ENCODE data around the gene NEAT1. TPM values are rescaled to one million over a fixed set of nuclear protein-coding genes. Genes with fewer than 3 reads are reported as not detected.

NEAT1 gene
- total and polyA plus RNA-seq, 2 experiments from 2014 or later, result 5.3 to 7.2 TPM

DNA sequence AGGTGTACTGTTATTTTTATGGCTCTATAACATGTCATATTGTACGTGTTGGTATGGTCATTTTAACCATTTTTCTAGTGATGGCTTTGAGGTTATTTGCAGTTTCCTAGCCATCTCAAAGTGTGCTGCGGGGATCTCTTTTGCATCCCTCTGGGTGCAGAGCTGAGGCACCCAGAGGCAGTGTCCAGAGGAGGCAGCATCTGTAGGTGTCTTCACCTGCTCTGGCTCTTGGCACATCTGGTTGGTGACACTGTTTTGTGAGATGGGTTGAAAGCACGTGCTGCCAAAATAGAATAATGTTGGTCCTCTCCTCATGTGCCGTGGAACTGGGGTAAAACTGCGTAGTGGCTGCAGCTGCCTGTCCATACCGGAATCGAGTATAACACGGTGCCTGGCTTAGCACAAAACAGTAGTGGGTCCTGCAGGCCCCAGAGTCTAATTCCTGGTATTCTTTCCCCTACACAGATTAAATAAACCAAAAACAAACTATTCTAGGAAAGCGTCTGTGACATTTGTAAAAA lies 12.9 kb downstream of the NEAT1 start:
- Histone ChIP-seq H4K20me1 (replicated peaks; ENCODE audit: insufficient read depth) (no peaks in the 10 kb centered on the region; the same call in 1 of the 2 replicates), H3K36me3 (ENCODE audit: insufficient read depth) (no peaks in the 10 kb centered on the region), H3K27me3 (ENCODE audit: insufficient read depth) (no peaks in the 10 kb centered on the region), H3K79me2 (replicated peaks; ENCODE audit: insufficient read depth) (no peaks in the 10 kb centered on the region), H3K4me1 (ENCODE audit: insufficient read depth) (no peaks in the 10 kb centered on the region), H3K4me3 (no peak overlapping the region), H2AFZ (no peak overlapping the region), H3K27ac (ENCODE audit: low read depth) (no peak overlapping the region), H3K9me2 (ENCODE audit: insufficient read depth) (no peaks in the 10 kb centered on the region), H3K4me2 (no peak overlapping the region), H3F3A (replicated peaks; ENCODE audit: low read depth) (no peaks in the 10 kb centered on the region)
- DNase-seq (ENCODE audit: low spot score) (no peak), ATAC-seq (no peak)
- Mint-ChIP-seq H3K4me1 (peaks cover under 1% of the 10 kb centered on the region; the same call in 1 of the 3 replicates), H3K27me3 (ENCODE audit: insufficient read depth, low read depth, poor library complexity) (peaks cover 4% of the 10 kb centered on the region), H3K9me3 (no peaks in the 10 kb centered on the region), H3K27ac (no peak overlapping the region), H3K4me3 (no peak overlapping the region), H3K36me3 (ENCODE audit: low read depth) (no peaks in the 10 kb centered on the region)
- TF ChIP-seq EZH2phosphoT487 (IDR thresholded peaks at IDR 0.05; ENCODE audit: unreplicated experiment) (no peak), POLR2AphosphoS5 (IDR thresholded peaks at IDR 0.05; ENCODE audit: low read depth) (no peak)
- TF ChIP-seq, protein P1, sequence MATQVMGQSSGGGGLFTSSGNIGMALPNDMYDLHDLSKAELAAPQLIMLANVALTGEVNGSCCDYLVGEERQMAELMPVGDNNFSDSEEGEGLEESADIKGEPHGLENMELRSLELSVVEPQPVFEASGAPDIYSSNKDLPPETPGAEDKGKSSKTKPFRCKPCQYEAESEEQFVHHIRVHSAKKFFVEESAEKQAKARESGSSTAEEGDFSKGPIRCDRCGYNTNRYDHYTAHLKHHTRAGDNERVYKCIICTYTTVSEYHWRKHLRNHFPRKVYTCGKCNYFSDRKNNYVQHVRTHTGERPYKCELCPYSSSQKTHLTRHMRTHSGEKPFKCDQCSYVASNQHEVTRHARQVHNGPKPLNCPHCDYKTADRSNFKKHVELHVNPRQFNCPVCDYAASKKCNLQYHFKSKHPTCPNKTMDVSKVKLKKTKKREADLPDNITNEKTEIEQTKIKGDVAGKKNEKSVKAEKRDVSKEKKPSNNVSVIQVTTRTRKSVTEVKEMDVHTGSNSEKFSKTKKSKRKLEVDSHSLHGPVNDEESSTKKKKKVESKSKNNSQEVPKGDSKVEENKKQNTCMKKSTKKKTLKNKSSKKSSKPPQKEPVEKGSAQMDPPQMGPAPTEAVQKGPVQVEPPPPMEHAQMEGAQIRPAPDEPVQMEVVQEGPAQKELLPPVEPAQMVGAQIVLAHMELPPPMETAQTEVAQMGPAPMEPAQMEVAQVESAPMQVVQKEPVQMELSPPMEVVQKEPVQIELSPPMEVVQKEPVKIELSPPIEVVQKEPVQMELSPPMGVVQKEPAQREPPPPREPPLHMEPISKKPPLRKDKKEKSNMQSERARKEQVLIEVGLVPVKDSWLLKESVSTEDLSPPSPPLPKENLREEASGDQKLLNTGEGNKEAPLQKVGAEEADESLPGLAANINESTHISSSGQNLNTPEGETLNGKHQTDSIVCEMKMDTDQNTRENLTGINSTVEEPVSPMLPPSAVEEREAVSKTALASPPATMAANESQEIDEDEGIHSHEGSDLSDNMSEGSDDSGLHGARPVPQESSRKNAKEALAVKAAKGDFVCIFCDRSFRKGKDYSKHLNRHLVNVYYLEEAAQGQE (IDR thresholded peaks at IDR 0.05; ENCODE audit: unreplicated experiment), result no peak

DNA sequence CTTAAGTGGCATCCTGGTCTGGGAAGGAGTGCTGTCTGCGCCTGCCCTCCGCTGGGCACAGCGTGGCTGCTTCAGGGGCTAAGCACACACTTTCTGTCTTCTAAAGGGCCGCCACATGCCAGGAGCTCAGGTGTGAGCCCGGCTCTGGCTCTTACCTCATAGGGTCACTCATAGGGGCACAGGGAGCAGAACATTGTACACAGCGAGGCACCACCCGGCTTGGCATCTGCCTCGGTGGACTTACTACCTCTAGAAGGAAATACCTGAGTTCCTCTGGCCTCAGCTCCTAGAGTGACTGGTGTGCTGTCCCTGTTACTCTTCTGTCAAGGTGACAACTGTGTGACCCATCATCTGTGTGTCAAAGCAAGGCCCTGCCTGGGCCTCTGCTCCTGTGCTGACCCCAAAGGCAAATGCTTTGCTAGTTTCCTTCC lies 13.4 kb downstream of the NEAT1 start:
- Histone ChIP-seq H4K20me1 (replicated peaks; ENCODE audit: insufficient read depth) (no peaks in the 10 kb centered on the region; the same call in 1 of the 2 replicates), H3K27me3 (ENCODE audit: insufficient read depth) (no peaks in the 10 kb centered on the region), H3F3A (replicated peaks; ENCODE audit: low read depth) (no peaks in the 10 kb centered on the region), H3K4me2 (no peak overlapping the region), H3K79me2 (replicated peaks; ENCODE audit: insufficient read depth) (no peaks in the 10 kb centered on the region), H3K9me2 (ENCODE audit: insufficient read depth) (no peaks in the 10 kb centered on the region), H2AFZ (no peak overlapping the region), H3K36me3 (ENCODE audit: insufficient read depth) (no peaks in the 10 kb centered on the region), H3K4me3 (no peak overlapping the region), H3K4me1 (ENCODE audit: insufficient read depth) (no peaks in the 10 kb centered on the region), H3K27ac (ENCODE audit: low read depth) (no peak overlapping the region)
- H3K36me3 Mint-ChIP-seq (ENCODE audit: low read depth), result no peaks in the 10 kb centered on the region
- no peaks in the 10 kb centered on the region for H3K9me3 Mint-ChIP-seq
- no peak overlapping the region for H3K27ac Mint-ChIP-seq
- DNase-seq (ENCODE audit: low spot score), result no peak
- H3K27me3 Mint-ChIP-seq (ENCODE audit: insufficient read depth, low read depth, poor library complexity), result peaks cover 6% of the 10 kb centered on the region
- no peaks in the 10 kb centered on the region; the same call in 2 of the 3 replicates for H3K4me1 Mint-ChIP-seq
- ATAC-seq, result no peak
- H3K4me3 Mint-ChIP-seq, result no peak overlapping the region
- TF ChIP-seq, protein P2, sequence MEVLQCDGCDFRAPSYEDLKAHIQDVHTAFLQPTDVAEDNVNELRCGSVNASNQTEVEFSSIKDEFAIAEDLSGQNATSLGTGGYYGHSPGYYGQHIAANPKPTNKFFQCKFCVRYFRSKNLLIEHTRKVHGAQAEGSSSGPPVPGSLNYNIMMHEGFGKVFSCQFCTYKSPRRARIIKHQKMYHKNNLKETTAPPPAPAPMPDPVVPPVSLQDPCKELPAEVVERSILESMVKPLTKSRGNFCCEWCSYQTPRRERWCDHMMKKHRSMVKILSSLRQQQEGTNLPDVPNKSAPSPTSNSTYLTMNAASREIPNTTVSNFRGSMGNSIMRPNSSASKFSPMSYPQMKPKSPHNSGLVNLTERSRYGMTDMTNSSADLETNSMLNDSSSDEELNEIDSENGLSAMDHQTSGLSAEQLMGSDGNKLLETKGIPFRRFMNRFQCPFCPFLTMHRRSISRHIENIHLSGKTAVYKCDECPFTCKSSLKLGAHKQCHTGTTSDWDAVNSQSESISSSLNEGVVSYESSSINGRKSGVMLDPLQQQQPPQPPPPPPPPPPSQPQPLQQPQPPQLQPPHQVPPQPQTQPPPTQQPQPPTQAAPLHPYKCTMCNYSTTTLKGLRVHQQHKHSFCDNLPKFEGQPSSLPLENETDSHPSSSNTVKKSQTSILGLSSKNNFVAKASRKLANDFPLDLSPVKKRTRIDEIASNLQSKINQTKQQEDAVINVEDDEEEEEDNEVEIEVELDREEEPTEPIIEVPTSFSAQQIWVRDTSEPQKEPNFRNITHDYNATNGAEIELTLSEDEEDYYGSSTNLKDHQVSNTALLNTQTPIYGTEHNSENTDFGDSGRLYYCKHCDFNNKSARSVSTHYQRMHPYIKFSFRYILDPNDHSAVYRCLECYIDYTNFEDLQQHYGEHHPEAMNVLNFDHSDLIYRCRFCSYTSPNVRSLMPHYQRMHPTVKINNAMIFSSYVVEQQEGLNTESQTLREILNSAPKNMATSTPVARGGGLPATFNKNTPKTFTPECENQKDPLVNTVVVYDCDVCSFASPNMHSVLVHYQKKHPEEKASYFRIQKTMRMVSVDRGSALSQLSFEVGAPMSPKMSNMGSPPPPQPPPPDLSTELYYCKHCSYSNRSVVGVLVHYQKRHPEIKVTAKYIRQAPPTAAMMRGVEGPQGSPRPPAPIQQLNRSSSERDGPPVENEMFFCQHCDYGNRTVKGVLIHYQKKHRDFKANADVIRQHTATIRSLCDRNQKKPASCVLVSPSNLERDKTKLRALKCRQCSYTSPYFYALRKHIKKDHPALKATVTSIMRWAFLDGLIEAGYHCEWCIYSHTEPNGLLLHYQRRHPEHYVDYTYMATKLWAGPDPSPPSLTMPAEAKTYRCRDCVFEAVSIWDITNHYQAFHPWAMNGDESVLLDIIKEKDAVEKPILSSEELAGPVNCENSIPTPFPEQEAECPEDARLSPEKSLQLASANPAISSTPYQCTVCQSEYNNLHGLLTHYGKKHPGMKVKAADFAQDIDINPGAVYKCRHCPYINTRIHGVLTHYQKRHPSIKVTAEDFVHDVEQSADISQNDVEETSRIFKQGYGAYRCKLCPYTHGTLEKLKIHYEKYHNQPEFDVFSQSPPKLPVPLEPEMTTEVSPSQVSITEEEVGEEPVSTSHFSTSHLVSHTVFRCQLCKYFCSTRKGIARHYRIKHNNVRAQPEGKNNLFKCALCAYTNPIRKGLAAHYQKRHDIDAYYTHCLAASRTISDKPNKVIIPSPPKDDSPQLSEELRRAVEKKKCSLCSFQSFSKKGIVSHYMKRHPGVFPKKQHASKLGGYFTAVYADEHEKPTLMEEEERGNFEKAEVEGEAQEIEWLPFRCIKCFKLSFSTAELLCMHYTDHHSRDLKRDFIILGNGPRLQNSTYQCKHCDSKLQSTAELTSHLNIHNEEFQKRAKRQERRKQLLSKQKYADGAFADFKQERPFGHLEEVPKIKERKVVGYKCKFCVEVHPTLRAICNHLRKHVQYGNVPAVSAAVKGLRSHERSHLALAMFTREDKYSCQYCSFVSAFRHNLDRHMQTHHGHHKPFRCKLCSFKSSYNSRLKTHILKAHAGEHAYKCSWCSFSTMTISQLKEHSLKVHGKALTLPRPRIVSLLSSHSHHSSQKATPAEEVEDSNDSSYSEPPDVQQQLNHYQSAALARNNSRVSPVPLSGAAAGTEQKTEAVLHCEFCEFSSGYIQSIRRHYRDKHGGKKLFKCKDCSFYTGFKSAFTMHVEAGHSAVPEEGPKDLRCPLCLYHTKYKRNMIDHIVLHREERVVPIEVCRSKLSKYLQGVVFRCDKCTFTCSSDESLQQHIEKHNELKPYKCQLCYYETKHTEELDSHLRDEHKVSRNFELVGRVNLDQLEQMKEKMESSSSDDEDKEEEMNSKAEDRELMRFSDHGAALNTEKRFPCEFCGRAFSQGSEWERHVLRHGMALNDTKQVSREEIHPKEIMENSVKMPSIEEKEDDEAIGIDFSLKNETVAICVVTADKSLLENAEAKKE (CRISPR knock-in tag; IDR thresholded peaks at IDR 0.05), result no peak
- TF ChIP-seq JUNB (IDR thresholded peaks at IDR 0.05; ENCODE audit: unreplicated experiment) (no peak), EZH2 (IDR thresholded peaks at IDR 0.05; ENCODE audit: low read depth, unreplicated experiment) (no peak), POLR2AphosphoS5 (IDR thresholded peaks at IDR 0.05; ENCODE audit: low read depth) (no peak), NANOG (IDR thresholded peaks at IDR 0.05; ENCODE audit: borderline replicate concordance) (no peak), STAT1 (IDR thresholded peaks at IDR 0.05; ENCODE audit: unreplicated experiment) (no peak)
- TF ChIP-seq, protein P1 (IDR thresholded peaks at IDR 0.05; ENCODE audit: unreplicated experiment), result no peak

Data from GM23338 (cell line).